ENCODE measurements around the gene RIMBP2. TPM values are rescaled to one million over a fixed set of nuclear protein-coding genes. Genes with fewer than 3 reads are reported as not detected.

The RIMBP2 gene
- total RNA-seq, 2 experiments from 2014 or later = not detected

- H3K27me3 ChIP-seq (ENCODE audit: control insufficient read depth in 1 of 2, insufficient read depth in 2 of 2, low read length in 2 of 2) = no peaks in the 10 kb centered on the region
- ChIA-PET CTCF (no interaction called here), POLR2A (no interaction called here)
- TF ChIP-seq CTCF (IDR thresholded peaks at IDR 0.05) = no peak
- no peaks in the 10 kb centered on the region for H3K36me3 ChIP-seq (ENCODE audit: insufficient read depth, low read length)
- intact Hi-C loops (cut with DNase I, micrococcal nuclease) = no loop called here
- peaks cover 0 to 66% of the 10 kb centered on the region in 2 experiments for H3K9me3 ChIP-seq (ENCODE audit: control insufficient read depth in 1 of 2, insufficient read depth in 1 of 2, low read length in 2 of 2)
- H3K4me1 ChIP-seq (ENCODE audit: insufficient read depth, low read length) = no peaks in the 10 kb centered on the region
- Mint-ChIP-seq H3K27me3 (no peaks in the 10 kb centered on the region), H3K4me1 (ENCODE audit: low read depth) (no peaks in the 10 kb centered on the region), H3K9me3 (peaks cover 2% of the 10 kb centered on the region), H3K27ac (no peak overlapping the region), H3K36me3 (ENCODE audit: low read depth) (no peaks in the 10 kb centered on the region), H3K4me3 (no peak overlapping the region)
- H3K27ac ChIP-seq (ENCODE audit: low read depth in 1 of 2, low read length in 2 of 2) = no peak overlapping the region
- H3K4me3 ChIP-seq (ENCODE audit: low read length) = no peak overlapping the region
- ATAC-seq (ENCODE audit: poor library complexity) (no peak), DNase-seq (peak in 1 of 14 experiments; percentile 30)
Measured at GRCh38 chr12:130436741-130437501, 279.2 kb downstream of the RIMBP2 start.

- H3K9me3 ChIP-seq (ENCODE audit: control insufficient read depth in 1 of 2, insufficient read depth in 1 of 2, low read length in 2 of 2) = peaks cover 0 to 59% of the 10 kb centered on the region in 2 experiments
- Mint-ChIP-seq H3K27me3 (no peaks in the 10 kb centered on the region), H3K36me3 (ENCODE audit: low read depth) (no peaks in the 10 kb centered on the region), H3K9me3 (peaks cover 2% of the 10 kb centered on the region), H3K4me3 (no peak overlapping the region), H3K27ac (no peak overlapping the region), H3K4me1 (ENCODE audit: low read depth) (no peaks in the 10 kb centered on the region)
- H3K4me3 ChIP-seq (ENCODE audit: low read length) = no peak overlapping the region
- ATAC-seq (ENCODE audit: poor library complexity) = no peak
- no peaks in the 10 kb centered on the region for H3K4me1 ChIP-seq (ENCODE audit: insufficient read depth, low read length)
- TF ChIP-seq CTCF (IDR thresholded peaks at IDR 0.05) = no peak
- no peaks in the 10 kb centered on the region for H3K27me3 ChIP-seq (ENCODE audit: control insufficient read depth in 1 of 2, insufficient read depth in 2 of 2, low read length in 2 of 2)
- ChIA-PET POLR2A (no interaction called here), CTCF (no interaction called here)
- H3K27ac ChIP-seq (ENCODE audit: low read depth in 1 of 2, low read length in 2 of 2) = no peak overlapping the region
- DNase-seq = no peak
- intact Hi-C loops (cut with DNase I, micrococcal nuclease) = no loop called here
- no peaks in the 10 kb centered on the region for H3K36me3 ChIP-seq (ENCODE audit: insufficient read depth, low read length)
Measured at GRCh38 chr12:130435826-130436225, 280.3 kb downstream of the RIMBP2 start.

- Mint-ChIP-seq H3K27me3 (no peaks in the 10 kb centered on the region), H3K27ac (no peak overlapping the region), H3K9me3 (peaks cover 2% of the 10 kb centered on the region), H3K4me1 (ENCODE audit: low read depth) (no peaks in the 10 kb centered on the region), H3K36me3 (ENCODE audit: low read depth) (no peaks in the 10 kb centered on the region), H3K4me3 (no peak overlapping the region)
- Histone ChIP-seq H3K4me1 (ENCODE audit: insufficient read depth, low read length) (no peaks in the 10 kb centered on the region), H3K27ac (ENCODE audit: low read depth in 1 of 2, low read length in 2 of 2) (no peak overlapping the region), H3K4me3 (ENCODE audit: low read length) (no peak overlapping the region), H3K9me3 (ENCODE audit: control insufficient read depth in 1 of 2, insufficient read depth in 1 of 2, low read length in 2 of 2) (peaks cover 0 to 54% of the 10 kb centered on the region in 2 experiments), H3K36me3 (ENCODE audit: insufficient read depth, low read length) (no peaks in the 10 kb centered on the region), H3K27me3 (ENCODE audit: control insufficient read depth in 1 of 2, insufficient read depth in 2 of 2, low read length in 2 of 2) (no peaks in the 10 kb centered on the region)
- no peak for ATAC-seq (ENCODE audit: poor library complexity)
- intact Hi-C loops (cut with DNase I, micrococcal nuclease) = no loop called here
- no peak for DNase-seq
- POLR2A ChIA-PET = no interaction called here
- TF ChIP-seq CTCF (IDR thresholded peaks at IDR 0.05) = no peak
- CTCF ChIA-PET = no interaction called here
Measured at GRCh38 chr12:130435331-130435730, 280.8 kb downstream of the RIMBP2 start.
